PC-9 (cell line): ENCODE results near the gene FOXP1.

ENCODE experiments used
- EZH2 ChIP-seq: fragments of 200-600 bp; sonication (generic); IDR thresholded peaks from 2 replicates; pipeline ENCODE4 v1.8.0; 2017; ENCODE audit warnings: antibody characterized with exemption, low read depth
- TF ChIP-seq, protein P1 (sequence below): fragments of 200-600 bp; sonication (generic); conservative IDR thresholded peaks from 2 replicates; pipeline ENCODE4 v1.6.1; 2017; ENCODE audit warnings: mixed run types, antibody characterized with exemption, mild to moderate bottlenecking, moderate library complexity

DNA sequence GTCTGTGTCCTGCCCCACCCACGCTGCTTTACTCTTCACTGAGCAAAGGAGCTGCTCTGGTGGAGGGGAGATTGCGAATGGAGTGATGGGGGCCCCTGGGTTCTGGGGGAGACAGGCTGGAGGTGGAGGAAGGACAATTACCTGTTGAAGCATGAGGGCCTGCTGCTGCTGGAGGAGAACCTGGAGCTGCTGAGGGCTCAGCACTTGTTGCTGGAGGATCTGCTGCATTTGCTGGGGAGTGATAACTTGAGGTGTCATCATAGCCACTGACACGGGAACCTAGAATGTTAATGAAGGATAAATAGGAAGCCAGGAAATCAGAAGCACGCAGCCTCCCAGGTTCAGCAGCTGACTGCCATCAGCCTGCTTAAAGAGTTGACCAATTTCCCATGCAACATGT is 530.0 kb downstream of the FOXP1 start:
- TF ChIP-seq, protein P1, sequence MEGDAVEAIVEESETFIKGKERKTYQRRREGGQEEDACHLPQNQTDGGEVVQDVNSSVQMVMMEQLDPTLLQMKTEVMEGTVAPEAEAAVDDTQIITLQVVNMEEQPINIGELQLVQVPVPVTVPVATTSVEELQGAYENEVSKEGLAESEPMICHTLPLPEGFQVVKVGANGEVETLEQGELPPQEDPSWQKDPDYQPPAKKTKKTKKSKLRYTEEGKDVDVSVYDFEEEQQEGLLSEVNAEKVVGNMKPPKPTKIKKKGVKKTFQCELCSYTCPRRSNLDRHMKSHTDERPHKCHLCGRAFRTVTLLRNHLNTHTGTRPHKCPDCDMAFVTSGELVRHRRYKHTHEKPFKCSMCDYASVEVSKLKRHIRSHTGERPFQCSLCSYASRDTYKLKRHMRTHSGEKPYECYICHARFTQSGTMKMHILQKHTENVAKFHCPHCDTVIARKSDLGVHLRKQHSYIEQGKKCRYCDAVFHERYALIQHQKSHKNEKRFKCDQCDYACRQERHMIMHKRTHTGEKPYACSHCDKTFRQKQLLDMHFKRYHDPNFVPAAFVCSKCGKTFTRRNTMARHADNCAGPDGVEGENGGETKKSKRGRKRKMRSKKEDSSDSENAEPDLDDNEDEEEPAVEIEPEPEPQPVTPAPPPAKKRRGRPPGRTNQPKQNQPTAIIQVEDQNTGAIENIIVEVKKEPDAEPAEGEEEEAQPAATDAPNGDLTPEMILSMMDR: no peak
- TF ChIP-seq EZH2: no peak
